T-helper 1 cell (primary cell): ENCODE results near the gene ABHD12B.
"Not testable (repeated sequence)": the region's sequence is repeated elsewhere in the genome, so short reads cannot be mapped to it uniquely, and the experiment has no call there.

ENCODE experiments used
- DNase-seq, 5 donors: peaks; one replicate each; pipeline ENCODE4 v3.0.0-alpha.2; 2012 to 2020

ABHD12B gene

GRCh38 chr14:50897005-50897404 lies 25.2 kb downstream of the ABHD12B start:
- DNase-seq: not testable (repeated sequence)

GRCh38 chr14:50897658-50898175 lies 25.9 kb downstream of the ABHD12B start:
- no peak for DNase-seq

- DNase-seq: no peak
These were observed 29.5 kb downstream of the ABHD12B start for GRCh38 chr14:50901361-50901760.

GRCh38 chr14:50904719-50905118 lies 32.9 kb downstream of the ABHD12B start:
- DNase-seq: no peak

GRCh38 chr14:50906326-50907065 lies 34.6 kb downstream of the ABHD12B start:
- DNase-seq: no peak

- DNase-seq: no peak
These were observed 38.9 kb downstream of the ABHD12B start for GRCh38 chr14:50910495-50911420.

- DNase-seq: no peak
These were observed 45.6 kb downstream of the ABHD12B start for GRCh38 chr14:50917449-50917848.

GRCh38 chr14:50919524-50919923 lies 47.7 kb downstream of the ABHD12B start:
- DNase-seq: not testable (repeated sequence)

- no peak for DNase-seq
These were observed 48.8 kb downstream of the ABHD12B start for GRCh38 chr14:50920482-50921230.

GRCh38 chr14:50922803-50923202 lies 51.0 kb downstream of the ABHD12B start:
- DNase-seq: no peak

GRCh38 chr14:50924236-50924635 lies 52.4 kb downstream of the ABHD12B start:
- DNase-seq: no peak

- no peak for DNase-seq
These were observed 53.0 kb downstream of the ABHD12B start for GRCh38 chr14:50924843-50925242.

GRCh38 chr14:50926851-50927386 lies 55.1 kb downstream of the ABHD12B start:
- no peak for DNase-seq

GRCh38 chr14:50928002-50928635 lies 56.3 kb downstream of the ABHD12B start:
- DNase-seq: no peak

- no peak for DNase-seq
These were observed 57.7 kb downstream of the ABHD12B start for GRCh38 chr14:50929506-50929905.

GRCh38 chr14:50931559-50931958 lies 59.7 kb downstream of the ABHD12B start:
- no peak for DNase-seq

- DNase-seq: no peak
These were observed 60.3 kb downstream of the ABHD12B start for GRCh38 chr14:50932156-50932555.

GRCh38 chr14:50932592-50933495 lies 61.0 kb downstream of the ABHD12B start:
- no peak for DNase-seq

GRCh38 chr14:50935126-50936015 lies 63.5 kb downstream of the ABHD12B start:
- DNase-seq: no peak

GRCh38 chr14:50936016-50936340 lies 64.1 kb downstream of the ABHD12B start:
- no peak for DNase-seq
